HepG2 (cell line): ENCODE data around the gene ZBTB20.

Experiments used
- ARNTL ChIP-seq: sonication (generic); formaldehyde crosslinking; IDR thresholded peaks from 2 replicates; pipeline ENCODE4 v1.4.0; 2020; ENCODE audit warnings: mild to moderate bottlenecking, missing genetic modification reagents
- FOSL2 ChIP-seq: sonication (generic); formaldehyde crosslinking; IDR thresholded peaks from 2 replicates; pipeline ENCODE4 v1.4.0; 2020; ENCODE audit warnings: missing genetic modification reagents
- KLF6 ChIP-seq: IDR thresholded peaks from 2 replicates; pipeline ENCODE4 v1.8.0; 2016; ENCODE audit warnings: missing biosample characterization, missing genetic modification reagents
- POLR2AphosphoS5 ChIP-seq: IDR thresholded peaks from 2 replicates; pipeline ENCODE4 v1.6.1; 2012; ENCODE audit warnings: low read depth, low read length
- SIX1 ChIP-seq: sonication (generic); formaldehyde crosslinking; IDR thresholded peaks from 2 replicates; pipeline ENCODE4 v1.4.0; 2020; ENCODE audit warnings: missing genetic modification reagents, borderline replicate concordance
- SRSF1 ChIP-seq: fragments of 200-400 bp; formaldehyde crosslinking; optimal IDR thresholded peaks from 2 replicates; pipeline ENCODE3; 2017; ENCODE audit warnings: mild to moderate bottlenecking, low read depth, low read length, moderate library complexity
- ZBTB2 ChIP-seq: sonication (generic); formaldehyde crosslinking; IDR thresholded peaks from 2 replicates; pipeline ENCODE4 v1.8.0; 2022; ENCODE audit warnings: low read depth, missing genetic modification reagents
- ZBTB20 ChIP-seq: sonication (generic); formaldehyde crosslinking; IDR thresholded peaks from 2 replicates; pipeline ENCODE4 v1.8.1; 2023; ENCODE audit warnings: missing genetic modification reagents, low read depth, mild to moderate bottlenecking, borderline replicate concordance
- ZNF343 ChIP-seq: sonication (generic); formaldehyde crosslinking; IDR thresholded peaks from 2 replicates; pipeline ENCODE4 v1.4.0; 2020; ENCODE audit warnings: mild to moderate bottlenecking, missing genetic modification reagents
- TF ChIP-seq, protein P1 (sequence below), 2 experiments: sonication (generic) in 1 of 2; formaldehyde crosslinking in 1 of 2; IDR thresholded peaks; 2 replicates each; pipeline versions ENCODE4 v1.5.1 to v1.6.1; 2011 to 2020; ENCODE audit warnings: borderline replicate concordance in 1 of 2, low read depth in 1 of 2, low read length in 1 of 2, mild to moderate bottlenecking in 1 of 2, missing genetic modification reagents in 1 of 2, moderate library complexity in 1 of 2
- TF ChIP-seq, protein P2 (sequence below): IDR thresholded peaks from 2 replicates; pipeline ENCODE4 v1.6.1; 2016; ENCODE audit warnings: mild to moderate bottlenecking, missing biosample characterization, missing genetic modification reagents
- TF ChIP-seq, protein P3 (sequence below): sonication (generic); formaldehyde crosslinking; IDR thresholded peaks from 2 replicates; pipeline ENCODE4 v1.5.0; 2020; ENCODE audit warnings: mild to moderate bottlenecking, missing genetic modification reagents, moderate library complexity
- TF ChIP-seq, protein P4 (sequence below): sonication (generic); formaldehyde crosslinking; IDR thresholded peaks from 2 replicates; pipeline ENCODE4 v1.5.0; 2020; ENCODE audit warnings: missing genetic modification reagents

GRCh38 chr3:114380233-114380651, 766.8 kb downstream of the ZBTB20 start:
- TF ChIP-seq KLF6, result no peak
- TF ChIP-seq SRSF1, result no peak
- TF ChIP-seq, protein P1, sequence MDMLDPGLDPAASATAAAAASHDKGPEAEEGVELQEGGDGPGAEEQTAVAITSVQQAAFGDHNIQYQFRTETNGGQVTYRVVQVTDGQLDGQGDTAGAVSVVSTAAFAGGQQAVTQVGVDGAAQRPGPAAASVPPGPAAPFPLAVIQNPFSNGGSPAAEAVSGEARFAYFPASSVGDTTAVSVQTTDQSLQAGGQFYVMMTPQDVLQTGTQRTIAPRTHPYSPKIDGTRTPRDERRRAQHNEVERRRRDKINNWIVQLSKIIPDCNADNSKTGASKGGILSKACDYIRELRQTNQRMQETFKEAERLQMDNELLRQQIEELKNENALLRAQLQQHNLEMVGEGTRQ (IDR thresholded peaks at IDR 0.05; ENCODE audit: low read depth, low read length), result no peak
- TF ChIP-seq, protein P1 (CRISPR knock-in tag; IDR thresholded peaks at IDR 0.05; ENCODE audit: borderline replicate concordance), result no peak
- no peak for TF ChIP-seq FOSL2 (CRISPR knock-in tag)
- TF ChIP-seq ZBTB20 (CRISPR knock-in tag), result no peak
- TF ChIP-seq ZBTB2 (CRISPR knock-in tag), result no peak
- TF ChIP-seq, protein P2, sequence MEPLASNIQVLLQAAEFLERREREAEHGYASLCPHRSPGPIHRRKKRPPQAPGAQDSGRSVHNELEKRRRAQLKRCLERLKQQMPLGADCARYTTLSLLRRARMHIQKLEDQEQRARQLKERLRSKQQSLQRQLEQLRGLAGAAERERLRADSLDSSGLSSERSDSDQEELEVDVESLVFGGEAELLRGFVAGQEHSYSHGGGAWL (CRISPR knock-in tag), result no peak
- TF ChIP-seq ZNF343 (CRISPR knock-in tag), result no peak
- TF ChIP-seq POLR2AphosphoS5, result no peak
- TF ChIP-seq, protein P3, sequence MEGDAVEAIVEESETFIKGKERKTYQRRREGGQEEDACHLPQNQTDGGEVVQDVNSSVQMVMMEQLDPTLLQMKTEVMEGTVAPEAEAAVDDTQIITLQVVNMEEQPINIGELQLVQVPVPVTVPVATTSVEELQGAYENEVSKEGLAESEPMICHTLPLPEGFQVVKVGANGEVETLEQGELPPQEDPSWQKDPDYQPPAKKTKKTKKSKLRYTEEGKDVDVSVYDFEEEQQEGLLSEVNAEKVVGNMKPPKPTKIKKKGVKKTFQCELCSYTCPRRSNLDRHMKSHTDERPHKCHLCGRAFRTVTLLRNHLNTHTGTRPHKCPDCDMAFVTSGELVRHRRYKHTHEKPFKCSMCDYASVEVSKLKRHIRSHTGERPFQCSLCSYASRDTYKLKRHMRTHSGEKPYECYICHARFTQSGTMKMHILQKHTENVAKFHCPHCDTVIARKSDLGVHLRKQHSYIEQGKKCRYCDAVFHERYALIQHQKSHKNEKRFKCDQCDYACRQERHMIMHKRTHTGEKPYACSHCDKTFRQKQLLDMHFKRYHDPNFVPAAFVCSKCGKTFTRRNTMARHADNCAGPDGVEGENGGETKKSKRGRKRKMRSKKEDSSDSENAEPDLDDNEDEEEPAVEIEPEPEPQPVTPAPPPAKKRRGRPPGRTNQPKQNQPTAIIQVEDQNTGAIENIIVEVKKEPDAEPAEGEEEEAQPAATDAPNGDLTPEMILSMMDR (CRISPR knock-in tag), result no peak
- TF ChIP-seq, protein P4, sequence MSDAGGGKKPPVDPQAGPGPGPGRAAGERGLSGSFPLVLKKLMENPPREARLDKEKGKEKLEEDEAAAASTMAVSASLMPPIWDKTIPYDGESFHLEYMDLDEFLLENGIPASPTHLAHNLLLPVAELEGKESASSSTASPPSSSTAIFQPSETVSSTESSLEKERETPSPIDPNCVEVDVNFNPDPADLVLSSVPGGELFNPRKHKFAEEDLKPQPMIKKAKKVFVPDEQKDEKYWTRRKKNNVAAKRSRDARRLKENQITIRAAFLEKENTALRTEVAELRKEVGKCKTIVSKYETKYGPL (CRISPR knock-in tag), result no peak
- no peak for TF ChIP-seq SIX1 (CRISPR knock-in tag)
- no peak for TF ChIP-seq ARNTL (CRISPR knock-in tag)
